IPS-11a (cell line): ENCODE measurements around the gene NUDT16L1.

Experiments used
- H3K4me3 ChIP-seq: one replicate; pipeline ENCODE4 v1.5.1; 2013; ENCODE audit warnings: low read depth, low read length, control low read depth

The NUDT16L1 gene

GRCh38 chr16:4682084-4682591 is 11.2 kb upstream of the NUDT16L1 start:
- H3K4me3 ChIP-seq: no peak overlapping the region

GRCh38 chr16:4682616-4683254 is 10.6 kb upstream of the NUDT16L1 start:
- no peak overlapping the region for H3K4me3 ChIP-seq

- no peak overlapping the region for H3K4me3 ChIP-seq
These were observed 9.9 kb upstream of the NUDT16L1 start for GRCh38 chr16:4683255-4684057.

GRCh38 chr16:4684058-4684715 is 9.2 kb upstream of the NUDT16L1 start:
- no peak overlapping the region for H3K4me3 ChIP-seq

- no peak overlapping the region for H3K4me3 ChIP-seq
These were observed 8.6 kb upstream of the NUDT16L1 start for GRCh38 chr16:4684763-4685162.

- H3K4me3 ChIP-seq: no peak overlapping the region
These were observed 8.1 kb upstream of the NUDT16L1 start for GRCh38 chr16:4685292-4685691.

- no peak overlapping the region for H3K4me3 ChIP-seq
These were observed 7.4 kb upstream of the NUDT16L1 start for GRCh38 chr16:4685776-4686496.

GRCh38 chr16:4686497-4687210 is 6.7 kb upstream of the NUDT16L1 start:
- no peak overlapping the region for H3K4me3 ChIP-seq

- no peak overlapping the region for H3K4me3 ChIP-seq
These were observed 5.9 kb upstream of the NUDT16L1 start for GRCh38 chr16:4687416-4687815.

- H3K4me3 ChIP-seq: no peak overlapping the region
These were observed 5.3 kb upstream of the NUDT16L1 start for GRCh38 chr16:4687946-4688673.

- H3K4me3 ChIP-seq: no peak overlapping the region
These were observed 4.7 kb upstream of the NUDT16L1 start for GRCh38 chr16:4688674-4689045.

GRCh38 chr16:4689091-4689671 is 4.2 kb upstream of the NUDT16L1 start:
- no peak overlapping the region for H3K4me3 ChIP-seq

- no peak overlapping the region for H3K4me3 ChIP-seq
These were observed 3.3 kb upstream of the NUDT16L1 start for GRCh38 chr16:4689864-4690704.

- H3K4me3 ChIP-seq: no peak overlapping the region
These were observed 2.3 kb upstream of the NUDT16L1 start for GRCh38 chr16:4690946-4691665.

GRCh38 chr16:4691666-4692412 is 1.5 kb upstream of the NUDT16L1 start:
- no peak overlapping the region for H3K4me3 ChIP-seq

- peak overlapping the region; percentile 47 for H3K4me3 ChIP-seq
These were observed 684 bp upstream of the NUDT16L1 start for GRCh38 chr16:4692460-4693295.
